Upper lobe of left lung (tissue), 4 donors: ENCODE measurements around the gene TJAP1.

Source experiments
- POLR2A ChIP-seq, 4 donors: fragments of 450-650 bp; IDR thresholded peaks; one replicate each; pipeline ENCODE4 v1.5.1; 2016 to 2017; ENCODE audit warnings: antibody characterized with exemption in 4 of 4, mild to moderate bottlenecking in 2 of 4
- POLR2AphosphoS5 ChIP-seq, 2 donors: sonication (generic); formaldehyde crosslinking; IDR thresholded peaks; one replicate each; pipeline ENCODE4 v1.5.1; 2017; ENCODE audit warnings: antibody characterized with exemption in 2 of 2

DNA sequence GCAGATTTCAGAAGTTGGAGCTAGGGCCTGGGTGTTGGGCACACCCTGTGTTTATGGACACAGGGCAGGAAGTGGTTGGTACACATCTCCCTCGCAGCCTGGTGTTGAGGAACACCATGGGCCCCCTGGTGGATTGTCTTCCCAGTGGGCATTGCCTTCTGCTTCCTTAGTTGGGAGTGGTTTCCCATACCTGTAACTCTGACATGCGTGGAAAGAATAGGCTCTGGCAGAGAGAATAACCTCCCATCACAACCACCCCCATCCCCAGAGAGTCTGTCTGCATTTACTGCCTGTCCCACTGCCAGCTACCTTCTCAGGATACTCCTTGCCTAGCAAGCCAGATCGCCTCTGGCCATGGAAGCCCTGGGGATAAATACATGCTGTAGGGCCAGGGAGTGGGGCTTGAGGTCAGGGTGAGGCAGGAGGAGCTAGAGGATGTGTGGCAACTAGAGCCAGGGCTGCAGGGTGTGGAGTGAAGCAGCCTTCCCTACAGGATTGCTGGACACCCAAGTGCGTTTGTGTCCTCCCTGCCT is 18.1 kb downstream of the TJAP1 start:
- TF ChIP-seq POLR2AphosphoS5 (IDR thresholded peaks at IDR 0.05): no peak
- no peak for TF ChIP-seq POLR2A (IDR thresholded peaks at IDR 0.05)
